ENCODE measurements around the gene ATF4. TPM values are rescaled to one million over a fixed set of nuclear protein-coding genes. Genes with fewer than 3 reads are reported as not detected.
A peak's percentile ranks its signal among the peaks of the same experiment; 100 is the strongest.

Gene ATF4
- total and polyA plus RNA-seq, 2 of the 13 experiments (the other 11 are each of a cell fraction or from before 2014, with no cell fraction given), result 486 to 1,297 TPM

GRCh38 chr22:39545386-39546365, 25.3 kb downstream of the ATF4 start (continued):
- TF ChIP-seq SRSF1 (optimal IDR thresholded peaks at IDR 0.05; ENCODE audit: low read depth, low read length) (no peak), ZFP41 (CRISPR knock-in tag; IDR thresholded peaks at IDR 0.05; ENCODE audit: borderline replicate concordance) (no peak), CHD2 (IDR thresholded peaks at IDR 0.05; ENCODE audit: low read depth, low read length) (no peak), GMEB2 (CRISPR knock-in tag; IDR thresholded peaks at IDR 0.05; ENCODE audit: low read depth) (peak; percentile 43; the same call in 1 of the 2 replicates), HDAC2 (CRISPR knock-in tag; IDR thresholded peaks at IDR 0.05) (peak; percentile 89), HNRNPLL (IDR thresholded peaks at IDR 0.05; ENCODE audit: low read depth, low read length, poor library complexity, severe bottlenecking) (peak; percentile 97), ZBTB2 (CRISPR knock-in tag; IDR thresholded peaks at IDR 0.05; ENCODE audit: low read depth) (peak; percentile 36; the same call in 1 of the 2 replicates)
- TF ChIP-seq, protein P1, sequence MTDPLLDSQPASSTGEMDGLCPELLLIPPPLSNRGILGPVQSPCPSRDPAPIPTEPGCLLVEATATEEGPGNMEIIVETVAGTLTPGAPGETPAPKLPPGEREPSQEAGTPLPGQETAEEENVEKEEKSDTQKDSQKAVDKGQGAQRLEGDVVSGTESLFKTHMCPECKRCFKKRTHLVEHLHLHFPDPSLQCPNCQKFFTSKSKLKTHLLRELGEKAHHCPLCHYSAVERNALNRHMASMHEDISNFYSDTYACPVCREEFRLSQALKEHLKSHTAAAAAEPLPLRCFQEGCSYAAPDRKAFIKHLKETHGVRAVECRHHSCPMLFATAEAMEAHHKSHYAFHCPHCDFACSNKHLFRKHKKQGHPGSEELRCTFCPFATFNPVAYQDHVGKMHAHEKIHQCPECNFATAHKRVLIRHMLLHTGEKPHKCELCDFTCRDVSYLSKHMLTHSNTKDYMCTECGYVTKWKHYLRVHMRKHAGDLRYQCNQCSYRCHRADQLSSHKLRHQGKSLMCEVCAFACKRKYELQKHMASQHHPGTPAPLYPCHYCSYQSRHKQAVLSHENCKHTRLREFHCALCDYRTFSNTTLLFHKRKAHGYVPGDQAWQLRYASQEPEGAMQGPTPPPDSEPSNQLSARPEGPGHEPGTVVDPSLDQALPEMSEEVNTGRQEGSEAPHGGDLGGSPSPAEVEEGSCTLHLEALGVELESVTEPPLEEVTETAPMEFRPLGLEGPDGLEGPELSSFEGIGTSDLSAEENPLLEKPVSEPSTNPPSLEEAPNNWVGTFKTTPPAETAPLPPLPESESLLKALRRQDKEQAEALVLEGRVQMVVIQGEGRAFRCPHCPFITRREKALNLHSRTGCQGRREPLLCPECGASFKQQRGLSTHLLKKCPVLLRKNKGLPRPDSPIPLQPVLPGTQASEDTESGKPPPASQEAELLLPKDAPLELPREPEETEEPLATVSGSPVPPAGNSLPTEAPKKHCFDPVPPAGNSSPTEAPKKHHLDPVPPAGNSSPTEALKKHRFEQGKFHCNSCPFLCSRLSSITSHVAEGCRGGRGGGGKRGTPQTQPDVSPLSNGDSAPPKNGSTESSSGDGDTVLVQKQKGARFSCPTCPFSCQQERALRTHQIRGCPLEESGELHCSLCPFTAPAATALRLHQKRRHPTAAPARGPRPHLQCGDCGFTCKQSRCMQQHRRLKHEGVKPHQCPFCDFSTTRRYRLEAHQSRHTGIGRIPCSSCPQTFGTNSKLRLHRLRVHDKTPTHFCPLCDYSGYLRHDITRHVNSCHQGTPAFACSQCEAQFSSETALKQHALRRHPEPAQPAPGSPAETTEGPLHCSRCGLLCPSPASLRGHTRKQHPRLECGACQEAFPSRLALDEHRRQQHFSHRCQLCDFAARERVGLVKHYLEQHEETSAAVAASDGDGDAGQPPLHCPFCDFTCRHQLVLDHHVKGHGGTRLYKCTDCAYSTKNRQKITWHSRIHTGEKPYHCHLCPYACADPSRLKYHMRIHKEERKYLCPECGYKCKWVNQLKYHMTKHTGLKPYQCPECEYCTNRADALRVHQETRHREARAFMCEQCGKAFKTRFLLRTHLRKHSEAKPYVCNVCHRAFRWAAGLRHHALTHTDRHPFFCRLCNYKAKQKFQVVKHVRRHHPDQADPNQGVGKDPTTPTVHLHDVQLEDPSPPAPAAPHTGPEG (CRISPR knock-in tag; IDR thresholded peaks at IDR 0.05), result peak; percentile 84

Measured in HepG2 (cell line).